ENCODE results near the gene SPDYC. TPM values are rescaled to one million over a fixed set of nuclear protein-coding genes. Genes with fewer than 3 reads are reported as not detected.
A peak's percentile ranks its signal among the peaks of the same experiment; 100 is the strongest.

The SPDYC gene
- total and polyA plus RNA-seq, 2 of the 13 experiments (the other 11 are each of a cell fraction or from before 2014, with no cell fraction given), result 0.15 to 0.33 TPM

DNA sequence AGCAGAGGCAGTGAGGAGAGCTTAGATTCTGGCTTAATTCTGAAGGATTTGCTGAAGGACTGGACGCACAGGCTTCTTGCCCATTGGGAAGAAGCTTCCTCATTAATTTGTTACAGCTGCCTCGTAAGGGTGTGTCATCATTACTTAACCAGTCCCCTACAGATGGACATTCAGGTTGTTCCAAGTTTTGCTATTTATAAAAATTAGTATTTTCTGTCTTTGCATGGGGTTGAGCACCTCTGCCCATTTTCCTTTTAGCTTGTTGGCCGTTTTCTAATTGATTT, 49.8 kb downstream of the SPDYC start:
- no peaks in the 10 kb centered on the region for H3K79me2 ChIP-seq (ENCODE audit: insufficient read depth, low read length)
- FAIRE-seq, result no peak
- no peaks in the 10 kb centered on the region for H4K20me1 ChIP-seq (ENCODE audit: insufficient read depth, low read length)
- peak overlapping the region; percentile 53; the same call in 1 of the 2 replicates for H3K4me2 ChIP-seq (ENCODE audit: low read depth, low read length)
- H3K4me3 ChIP-seq (replicated peaks in 1 of 3; ENCODE audit: insufficient read depth in 1 of 3, low read depth in 2 of 3, low read length in 3 of 3), result no peak overlapping the region
- ChIA-PET CTCF (ENCODE audit: low intra/inter-chr PET ratio, low total read pairs) (no interaction called here), POLR2A (no interaction called here)
- in situ Hi-C loops (cut with HindIII; ENCODE audit: extremely low pct_ligation_motif_present, low pct_unique_long_range_greater_than_20kb), result loop anchor here (5.0 kb wide), 1 partner anchor 37 kb away; no protein-coding TSS in a partner anchor
- no peak for DNase-seq (ENCODE audit: low spot score)
- intact Hi-C loops (cut with micrococcal nuclease; ENCODE audit: unreplicated experiment), result no loop called here
- H3K36me3 ChIP-seq (replicated peaks in 1 of 2; ENCODE audit: control insufficient read depth in 1 of 2, insufficient read depth in 2 of 2, low read length in 2 of 2), result no peaks in the 10 kb centered on the region
- WGBS (ENCODE audit: low lambda C conversion rate), result 9% methylated on average over 3 of the region's 3 CpGs
- no peak overlapping the region for H3K9ac ChIP-seq (ENCODE audit: insufficient read depth, low read depth, low read length)
- peaks cover 0 to 8% of the 10 kb centered on the region in 2 experiments; a peak in 1 of 5 replicates for H3K27me3 ChIP-seq (ENCODE audit: control insufficient read depth in 1 of 2, insufficient read depth in 2 of 2, low read length in 2 of 2)
- H3K4me1 ChIP-seq (ENCODE audit: insufficient read depth, low read length), result peaks cover 16% of the 10 kb centered on the region
- BruUV-seq (replicated peaks), result no TSS peak
- H3K9me3 ChIP-seq (ENCODE audit: low read length), result no peaks in the 10 kb centered on the region
- H2AFZ ChIP-seq (ENCODE audit: low read length), result no peak overlapping the region
- ATAC-seq, result no peak
- H3K27ac ChIP-seq (ENCODE audit: extremely low read length, insufficient read depth, low read length), result no peak overlapping the region
- TF ChIP-seq, protein P1, sequence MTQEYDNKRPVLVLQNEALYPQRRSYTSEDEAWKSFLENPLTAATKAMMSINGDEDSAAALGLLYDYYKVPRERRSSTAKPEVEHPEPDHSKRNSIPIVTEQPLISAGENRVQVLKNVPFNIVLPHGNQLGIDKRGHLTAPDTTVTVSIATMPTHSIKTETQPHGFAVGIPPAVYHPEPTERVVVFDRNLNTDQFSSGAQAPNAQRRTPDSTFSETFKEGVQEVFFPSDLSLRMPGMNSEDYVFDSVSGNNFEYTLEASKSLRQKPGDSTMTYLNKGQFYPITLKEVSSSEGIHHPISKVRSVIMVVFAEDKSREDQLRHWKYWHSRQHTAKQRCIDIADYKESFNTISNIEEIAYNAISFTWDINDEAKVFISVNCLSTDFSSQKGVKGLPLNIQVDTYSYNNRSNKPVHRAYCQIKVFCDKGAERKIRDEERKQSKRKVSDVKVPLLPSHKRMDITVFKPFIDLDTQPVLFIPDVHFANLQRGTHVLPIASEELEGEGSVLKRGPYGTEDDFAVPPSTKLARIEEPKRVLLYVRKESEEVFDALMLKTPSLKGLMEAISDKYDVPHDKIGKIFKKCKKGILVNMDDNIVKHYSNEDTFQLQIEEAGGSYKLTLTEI (CRISPR knock-in tag; conservative IDR thresholded peaks at IDR 0.05), result no peak
- TF ChIP-seq, protein P2, sequence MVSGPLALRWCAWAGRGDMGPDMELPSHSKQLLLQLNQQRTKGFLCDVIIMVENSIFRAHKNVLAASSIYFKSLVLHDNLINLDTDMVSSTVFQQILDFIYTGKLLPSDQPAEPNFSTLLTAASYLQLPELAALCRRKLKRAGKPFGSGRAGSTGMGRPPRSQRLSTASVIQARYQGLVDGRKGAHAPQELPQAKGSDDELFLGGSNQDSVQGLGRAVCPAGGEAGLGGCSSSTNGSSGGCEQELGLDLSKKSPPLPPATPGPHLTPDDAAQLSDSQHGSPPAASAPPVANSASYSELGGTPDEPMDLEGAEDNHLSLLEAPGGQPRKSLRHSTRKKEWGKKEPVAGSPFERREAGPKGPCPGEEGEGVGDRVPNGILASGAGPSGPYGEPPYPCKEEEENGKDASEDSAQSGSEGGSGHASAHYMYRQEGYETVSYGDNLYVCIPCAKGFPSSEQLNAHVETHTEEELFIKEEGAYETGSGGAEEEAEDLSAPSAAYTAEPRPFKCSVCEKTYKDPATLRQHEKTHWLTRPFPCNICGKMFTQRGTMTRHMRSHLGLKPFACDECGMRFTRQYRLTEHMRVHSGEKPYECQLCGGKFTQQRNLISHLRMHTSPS (CRISPR knock-in tag; IDR thresholded peaks at IDR 0.05; ENCODE audit: low read depth), result no peak
- no peak for TF ChIP-seq TSC22D2 (CRISPR knock-in tag; IDR thresholded peaks at IDR 0.05; ENCODE audit: borderline replicate concordance)
- TF ChIP-seq ZMYM3 (CRISPR knock-in tag; IDR thresholded peaks at IDR 0.05), result no peak
- TF ChIP-seq NFE2L1 (CRISPR knock-in tag; IDR thresholded peaks at IDR 0.05; ENCODE audit: borderline replicate concordance), result no peak
- TF ChIP-seq, protein P3, sequence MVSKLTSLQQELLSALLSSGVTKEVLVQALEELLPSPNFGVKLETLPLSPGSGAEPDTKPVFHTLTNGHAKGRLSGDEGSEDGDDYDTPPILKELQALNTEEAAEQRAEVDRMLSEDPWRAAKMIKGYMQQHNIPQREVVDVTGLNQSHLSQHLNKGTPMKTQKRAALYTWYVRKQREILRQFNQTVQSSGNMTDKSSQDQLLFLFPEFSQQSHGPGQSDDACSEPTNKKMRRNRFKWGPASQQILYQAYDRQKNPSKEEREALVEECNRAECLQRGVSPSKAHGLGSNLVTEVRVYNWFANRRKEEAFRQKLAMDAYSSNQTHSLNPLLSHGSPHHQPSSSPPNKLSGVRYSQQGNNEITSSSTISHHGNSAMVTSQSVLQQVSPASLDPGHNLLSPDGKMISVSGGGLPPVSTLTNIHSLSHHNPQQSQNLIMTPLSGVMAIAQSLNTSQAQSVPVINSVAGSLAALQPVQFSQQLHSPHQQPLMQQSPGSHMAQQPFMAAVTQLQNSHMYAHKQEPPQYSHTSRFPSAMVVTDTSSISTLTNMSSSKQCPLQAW (CRISPR knock-in tag; IDR thresholded peaks at IDR 0.05), result no peak
- TF ChIP-seq NR2C2 (CRISPR knock-in tag; IDR thresholded peaks at IDR 0.05; ENCODE audit: borderline replicate concordance), result no peak
- no peak for TF ChIP-seq U2AF2 (IDR thresholded peaks at IDR 0.05; ENCODE audit: low read depth, low read length)
- no peak for TF ChIP-seq ZNF558 (CRISPR knock-in tag; IDR thresholded peaks at IDR 0.05; ENCODE audit: borderline replicate concordance)
- no peak for TF ChIP-seq ZNF510 (CRISPR knock-in tag; IDR thresholded peaks at IDR 0.05; ENCODE audit: low read depth)
- TF ChIP-seq CHCHD3 (CRISPR knock-in tag; IDR thresholded peaks at IDR 0.05), result no peak
- no peak for TF ChIP-seq CBX1 (IDR thresholded peaks at IDR 0.05; ENCODE audit: low read depth)
- TF ChIP-seq, protein P4, sequence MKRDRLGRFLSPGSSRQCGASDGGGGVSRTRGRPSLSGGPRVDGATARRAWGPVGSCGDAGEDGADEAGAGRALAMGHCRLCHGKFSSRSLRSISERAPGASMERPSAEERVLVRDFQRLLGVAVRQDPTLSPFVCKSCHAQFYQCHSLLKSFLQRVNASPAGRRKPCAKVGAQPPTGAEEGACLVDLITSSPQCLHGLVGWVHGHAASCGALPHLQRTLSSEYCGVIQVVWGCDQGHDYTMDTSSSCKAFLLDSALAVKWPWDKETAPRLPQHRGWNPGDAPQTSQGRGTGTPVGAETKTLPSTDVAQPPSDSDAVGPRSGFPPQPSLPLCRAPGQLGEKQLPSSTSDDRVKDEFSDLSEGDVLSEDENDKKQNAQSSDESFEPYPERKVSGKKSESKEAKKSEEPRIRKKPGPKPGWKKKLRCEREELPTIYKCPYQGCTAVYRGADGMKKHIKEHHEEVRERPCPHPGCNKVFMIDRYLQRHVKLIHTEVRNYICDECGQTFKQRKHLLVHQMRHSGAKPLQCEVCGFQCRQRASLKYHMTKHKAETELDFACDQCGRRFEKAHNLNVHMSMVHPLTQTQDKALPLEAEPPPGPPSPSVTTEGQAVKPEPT (CRISPR knock-in tag; IDR thresholded peaks at IDR 0.05; ENCODE audit: low read depth), result no peak

Data from HepG2 (cell line).